ENCODE data around the gene SHC3. TPM values are rescaled to one million over a fixed set of nuclear protein-coding genes. Genes with fewer than 3 reads are reported as not detected.
A peak's percentile ranks its signal among the peaks of the same experiment; 100 is the strongest.

Gene SHC3
- total and polyA plus RNA-seq, 2 of the 4 experiments (the other 2 are of a cell fraction) = 4.5 to 13.3 TPM

DNA sequence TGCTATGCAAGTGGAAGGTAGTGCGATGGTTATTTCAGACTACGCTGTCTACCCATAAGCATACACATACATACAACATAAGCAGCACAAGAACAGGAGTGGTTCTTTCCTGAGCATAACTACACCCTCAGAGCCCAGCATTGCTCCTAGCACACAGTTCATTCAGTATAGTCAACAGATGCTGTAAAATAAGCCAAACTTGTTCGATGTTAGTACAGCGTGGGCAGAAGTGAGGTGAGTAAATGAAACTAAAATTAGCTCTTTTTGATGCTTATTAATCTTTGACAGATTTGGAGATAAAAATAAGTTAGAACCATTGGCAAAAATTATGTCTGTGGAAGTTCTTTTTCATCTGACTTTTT lies 139.5 kb downstream of the SHC3 start:
- Histone ChIP-seq H3K9me3 (ENCODE audit: control insufficient read depth, insufficient read depth, low read length) (no peaks in the 10 kb centered on the region), H2AK9ac (replicated peaks; ENCODE audit: low read depth, low read length, poor library complexity) (peak overlapping the region; percentile 77), H3K18ac (ENCODE audit: low read depth, low read length) (peak overlapping the region; percentile 55), H4K91ac (ENCODE audit: insufficient read depth, low read depth, low read length) (peak overlapping the region; percentile 86; the same call in 1 of the 2 replicates), H3K36me3 (ENCODE audit: control insufficient read depth, insufficient read depth, low read length) (peaks cover 4% of the 10 kb centered on the region), H2BK20ac (ENCODE audit: low read depth, low read length) (peak overlapping the region; percentile 94), H3K9me1 (ENCODE audit: insufficient read depth, low read length) (peaks cover 14% of the 10 kb centered on the region), H3K27me3 (ENCODE audit: control insufficient read depth, insufficient read depth, low read length) (no peaks in the 10 kb centered on the region), H3K23ac (ENCODE audit: low read depth, low read length) (peak overlapping the region; percentile 88; the same call in 1 of the 2 replicates), H3K4me1 (ENCODE audit: control insufficient read depth, insufficient read depth, low read length) (peaks cover 14% of the 10 kb centered on the region), H3K4me3 (ENCODE audit: insufficient read depth, low read depth, low read length) (no peak overlapping the region), H3K56ac (ENCODE audit: extremely low read depth, insufficient read depth, low read length) (no peak overlapping the region; the same call in 1 of the 2 replicates), H2BK15ac (ENCODE audit: low read depth, low read length) (peak overlapping the region; percentile 61; the same call in 2 of the 3 replicates), H3K27ac (ENCODE audit: insufficient read depth, low read length) (peak overlapping the region; percentile 70; the same call in 1 of the 2 replicates), H3K4me2 (ENCODE audit: low read depth, low read length) (peak overlapping the region; percentile 24; the same call in 1 of the 2 replicates), H3K79me1 (ENCODE audit: low read depth in 1 of 2, low read length in 2 of 2) (peaks cover 3 to 14% of the 10 kb centered on the region in 2 experiments; a peak in 3 of 4 replicates), H2BK120ac (ENCODE audit: low read depth, low read length) (peak overlapping the region; percentile 95), H4K20me1 (ENCODE audit: insufficient read depth, low read length) (no peaks in the 10 kb centered on the region), H3K14ac (replicated peaks; ENCODE audit: low read depth, low read length) (peak overlapping the region; percentile 94), H4K8ac (ENCODE audit: low read depth in 2 of 2, low read length in 2 of 2) (peak overlapping the region; percentile 3 to 89; a peak in 3 of 4 replicates), H2BK5ac (ENCODE audit: low read depth, low read length, poor library complexity, severe bottlenecking) (peak overlapping the region; percentile 71), H3K4ac (ENCODE audit: low read depth, low read length) (peak overlapping the region; percentile 93), H3K9ac (ENCODE audit: low read depth, low read length) (no peak overlapping the region), H2AFZ (replicated peaks; ENCODE audit: low read length, poor library complexity) (no peak overlapping the region), H4K5ac (ENCODE audit: low read depth, low read length) (peak overlapping the region; percentile 31), H2AK5ac (ENCODE audit: low read depth, low read length) (peak overlapping the region; percentile 63; the same call in 1 of the 2 replicates)
- no TSS peak for BruUV-seq (replicated peaks)
- DNase-seq = no peak
- peak; percentile 13; the same call in 1 of the 2 replicates for ATAC-seq (ENCODE audit: low read depth)
- TF ChIP-seq BHLHE40 (IDR thresholded peaks at IDR 0.05; ENCODE audit: low read depth, low read length) (no peak), MAZ (IDR thresholded peaks at IDR 0.05; ENCODE audit: borderline replicate concordance, low read depth, low read length) (no peak), RAD21 (IDR thresholded peaks at IDR 0.05; ENCODE audit: low read length) (no peak), SMC3 (IDR thresholded peaks at IDR 0.05; ENCODE audit: low read depth, low read length) (no peak), NFE2L2 (IDR thresholded peaks at IDR 0.05; ENCODE audit: low read depth, low read length) (no peak), FOS (IDR thresholded peaks at IDR 0.05; ENCODE audit: low read depth, low read length) (no peak), MAFK (IDR thresholded peaks at IDR 0.05; ENCODE audit: low read depth, low read length) (no peak), CEBPB (IDR thresholded peaks at IDR 0.05; ENCODE audit: low read depth, low read length) (no peak), RCOR1 (IDR thresholded peaks at IDR 0.05; ENCODE audit: insufficient replicate concordance, low read length) (no peak), CHD1 (IDR thresholded peaks at IDR 0.05; ENCODE audit: low read depth, low read length) (no peak), RFX5 (IDR thresholded peaks at IDR 0.05; ENCODE audit: low read depth, low read length) (no peak), POLR2A (IDR thresholded peaks at IDR 0.05; ENCODE audit: low read depth, low read length) (no peak), MXI1 (IDR thresholded peaks at IDR 0.05; ENCODE audit: borderline replicate concordance, low read depth, low read length) (no peak)
- TF ChIP-seq, protein P1, sequence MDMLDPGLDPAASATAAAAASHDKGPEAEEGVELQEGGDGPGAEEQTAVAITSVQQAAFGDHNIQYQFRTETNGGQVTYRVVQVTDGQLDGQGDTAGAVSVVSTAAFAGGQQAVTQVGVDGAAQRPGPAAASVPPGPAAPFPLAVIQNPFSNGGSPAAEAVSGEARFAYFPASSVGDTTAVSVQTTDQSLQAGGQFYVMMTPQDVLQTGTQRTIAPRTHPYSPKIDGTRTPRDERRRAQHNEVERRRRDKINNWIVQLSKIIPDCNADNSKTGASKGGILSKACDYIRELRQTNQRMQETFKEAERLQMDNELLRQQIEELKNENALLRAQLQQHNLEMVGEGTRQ (IDR thresholded peaks at IDR 0.05; ENCODE audit: low read depth, low read length) = no peak
- TF ChIP-seq, protein P2, sequence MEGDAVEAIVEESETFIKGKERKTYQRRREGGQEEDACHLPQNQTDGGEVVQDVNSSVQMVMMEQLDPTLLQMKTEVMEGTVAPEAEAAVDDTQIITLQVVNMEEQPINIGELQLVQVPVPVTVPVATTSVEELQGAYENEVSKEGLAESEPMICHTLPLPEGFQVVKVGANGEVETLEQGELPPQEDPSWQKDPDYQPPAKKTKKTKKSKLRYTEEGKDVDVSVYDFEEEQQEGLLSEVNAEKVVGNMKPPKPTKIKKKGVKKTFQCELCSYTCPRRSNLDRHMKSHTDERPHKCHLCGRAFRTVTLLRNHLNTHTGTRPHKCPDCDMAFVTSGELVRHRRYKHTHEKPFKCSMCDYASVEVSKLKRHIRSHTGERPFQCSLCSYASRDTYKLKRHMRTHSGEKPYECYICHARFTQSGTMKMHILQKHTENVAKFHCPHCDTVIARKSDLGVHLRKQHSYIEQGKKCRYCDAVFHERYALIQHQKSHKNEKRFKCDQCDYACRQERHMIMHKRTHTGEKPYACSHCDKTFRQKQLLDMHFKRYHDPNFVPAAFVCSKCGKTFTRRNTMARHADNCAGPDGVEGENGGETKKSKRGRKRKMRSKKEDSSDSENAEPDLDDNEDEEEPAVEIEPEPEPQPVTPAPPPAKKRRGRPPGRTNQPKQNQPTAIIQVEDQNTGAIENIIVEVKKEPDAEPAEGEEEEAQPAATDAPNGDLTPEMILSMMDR (conservative IDR thresholded peaks at IDR 0.05; ENCODE audit: low read depth, low read length) = no peak
- TF ChIP-seq, protein P3, sequence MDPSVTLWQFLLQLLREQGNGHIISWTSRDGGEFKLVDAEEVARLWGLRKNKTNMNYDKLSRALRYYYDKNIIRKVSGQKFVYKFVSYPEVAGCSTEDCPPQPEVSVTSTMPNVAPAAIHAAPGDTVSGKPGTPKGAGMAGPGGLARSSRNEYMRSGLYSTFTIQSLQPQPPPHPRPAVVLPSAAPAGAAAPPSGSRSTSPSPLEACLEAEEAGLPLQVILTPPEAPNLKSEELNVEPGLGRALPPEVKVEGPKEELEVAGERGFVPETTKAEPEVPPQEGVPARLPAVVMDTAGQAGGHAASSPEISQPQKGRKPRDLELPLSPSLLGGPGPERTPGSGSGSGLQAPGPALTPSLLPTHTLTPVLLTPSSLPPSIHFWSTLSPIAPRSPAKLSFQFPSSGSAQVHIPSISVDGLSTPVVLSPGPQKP (IDR thresholded peaks at IDR 0.05; ENCODE audit: borderline replicate concordance, low read depth, low read length) = no peak
- dilution Hi-C loops (cut with HindIII; ENCODE audit: low sequenced_read_pairs, unreplicated experiment) (no loop called here), intact Hi-C loops (cut with micrococcal nuclease) (loop anchor here (5.0 to 10.0 kb wide), 2 partner anchors 96 to 138 kb away; partner anchors contain the start of gene SHC3), in situ Hi-C loops (cut with MboI; ENCODE audit: low sequenced_read_pairs) (no loop called here)
- ChIA-PET POLR2A (ENCODE audit: unreplicated experiment) (no interaction called here), CTCF (no interaction called here)
- no CpG with 5 or more reads among the region's 4 CpGs for WGBS, 2 experiments (ENCODE audit: extremely low coverage in 2 of 2, insufficient read length in 1 of 2)
